ENCODE data around the gene ZNF497. TPM values are rescaled to one million over a fixed set of nuclear protein-coding genes. Genes with fewer than 3 reads are reported as not detected.
A peak's percentile ranks its signal among the peaks of the same experiment; 100 is the strongest.

Gene ZNF497
- total and polyA plus RNA-seq, 2 of the 13 experiments (the other 11 are each of a cell fraction or from before 2014, with no cell fraction given) = 1.5 to 1.9 TPM

DNA sequence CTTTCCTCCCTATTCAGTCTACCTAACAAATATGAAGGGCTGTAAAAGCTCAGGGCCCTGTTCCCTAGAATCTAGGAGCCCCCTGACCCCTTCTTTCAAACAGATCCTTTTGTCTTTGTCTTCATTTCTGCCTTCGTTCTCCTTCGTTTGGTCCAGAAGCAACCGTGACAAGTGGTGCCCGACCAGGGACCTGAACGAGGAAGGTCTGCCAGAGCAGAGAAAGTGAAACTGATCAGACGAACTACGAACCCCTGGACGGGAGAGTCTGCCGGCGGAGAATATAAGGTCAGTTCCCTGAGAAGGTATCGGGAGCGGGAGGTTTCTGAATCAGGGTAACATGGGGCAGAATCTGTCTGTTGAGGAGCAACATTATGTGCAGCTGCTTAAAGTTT lies 56.6 kb downstream of the ZNF497 start (continued):
- TF ChIP-seq, protein P1, sequence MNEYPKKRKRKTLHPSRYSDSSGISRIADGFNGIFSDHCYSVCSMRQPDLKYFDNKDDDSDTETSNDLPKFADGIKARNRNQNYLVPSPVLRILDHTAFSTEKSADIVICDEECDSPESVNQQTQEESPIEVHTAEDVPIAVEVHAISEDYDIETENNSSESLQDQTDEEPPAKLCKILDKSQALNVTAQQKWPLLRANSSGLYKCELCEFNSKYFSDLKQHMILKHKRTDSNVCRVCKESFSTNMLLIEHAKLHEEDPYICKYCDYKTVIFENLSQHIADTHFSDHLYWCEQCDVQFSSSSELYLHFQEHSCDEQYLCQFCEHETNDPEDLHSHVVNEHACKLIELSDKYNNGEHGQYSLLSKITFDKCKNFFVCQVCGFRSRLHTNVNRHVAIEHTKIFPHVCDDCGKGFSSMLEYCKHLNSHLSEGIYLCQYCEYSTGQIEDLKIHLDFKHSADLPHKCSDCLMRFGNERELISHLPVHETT (CRISPR knock-in tag; conservative IDR thresholded peaks at IDR 0.05) = no peak
- TF ChIP-seq SRY (CRISPR knock-in tag; IDR thresholded peaks at IDR 0.05) (no peak), SIN3B (IDR thresholded peaks at IDR 0.05; ENCODE audit: low read length) (no peak), TP53 (CRISPR knock-in tag; conservative IDR thresholded peaks at IDR 0.05) (no peak), ZNF430 (CRISPR knock-in tag; IDR thresholded peaks at IDR 0.05) (no peak)

DNA sequence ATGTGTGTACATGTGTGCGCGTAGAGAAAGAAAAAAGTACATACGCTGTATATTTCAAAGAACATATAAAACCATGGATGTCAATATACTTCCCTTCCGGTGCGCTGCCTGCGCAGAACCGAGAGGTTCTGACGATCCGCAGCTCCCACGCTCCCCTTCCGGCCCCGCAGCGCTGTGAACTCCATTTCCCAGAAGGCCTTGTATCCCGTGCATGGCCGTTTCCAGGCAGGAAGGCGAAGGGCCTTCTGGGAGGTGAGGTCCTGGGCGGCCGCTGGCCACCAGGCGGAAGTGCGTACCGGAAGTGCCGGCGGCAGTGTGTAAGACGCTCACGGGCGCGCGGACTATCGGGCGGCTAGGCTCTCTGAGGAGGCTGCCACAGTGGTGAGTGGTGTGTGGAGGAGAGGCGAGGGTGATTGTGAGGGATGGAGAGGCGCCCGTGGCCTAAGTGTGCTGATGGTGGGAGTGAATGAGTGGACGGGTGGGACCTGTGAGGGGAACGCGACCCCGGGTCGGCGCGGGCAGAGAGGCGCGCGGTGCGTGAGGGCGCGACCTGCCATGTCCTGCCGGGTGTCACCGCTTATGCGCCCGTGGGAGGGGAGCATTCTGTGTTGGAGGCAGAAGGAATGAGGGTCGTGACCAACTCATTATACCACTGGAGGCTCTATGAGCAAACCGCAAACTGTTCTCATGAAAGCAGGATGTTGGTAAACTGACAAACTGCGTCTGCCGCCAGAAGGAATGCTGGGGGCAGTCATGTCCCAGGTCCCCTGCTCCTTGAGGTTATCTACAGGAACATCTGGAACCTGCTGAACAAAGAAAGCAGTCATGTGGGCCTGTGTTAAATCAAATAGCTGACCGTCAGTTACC lies 57.3 kb downstream of the ZNF497 start, which contains the start of gene ERVK3-1:
Gene ERVK3-1, plus strand, starts transcription at position 313 of the 867 bp plus-strand sequence. CDS start 6,792 bp downstream, outside the sequence.
- FAIRE-seq (peak; percentile 95), DNase-seq (ENCODE audit: low spot score) (peak; percentile 96), ATAC-seq (peak; percentile 98)
- Histone ChIP-seq H3K4me2 (ENCODE audit: low read depth, low read length) (peak within 1 kb of the TSS; percentile 84), H2AFZ (ENCODE audit: low read length) (peak within 1 kb of the TSS; percentile 91), H4K20me1 (ENCODE audit: insufficient read depth, low read length) (peaks cover 7% of the 10 kb centered on the region; the same call in 1 of the 2 replicates), H3K4me3 (replicated peaks in 1 of 3; ENCODE audit: insufficient read depth in 1 of 3, low read depth in 2 of 3, low read length in 3 of 3) (peak within 1 kb of the TSS; percentile 83 to 100 (median 97)), H3K27ac (ENCODE audit: extremely low read length, insufficient read depth, low read length) (peak within 1 kb of the TSS; percentile 66), H3K27me3 (ENCODE audit: control insufficient read depth in 1 of 2, insufficient read depth in 2 of 2, low read length in 2 of 2) (no peaks in the 10 kb centered on the region; a peak in 1 of 5 replicates), H3K36me3 (replicated peaks in 1 of 2; ENCODE audit: control insufficient read depth in 1 of 2, insufficient read depth in 2 of 2, low read length in 2 of 2) (peaks cover 14 to 37% of the 10 kb centered on the region in 2 experiments; a peak in 4 of 5 replicates), H3K9me3 (ENCODE audit: low read length) (no peaks in the 10 kb centered on the region), H3K4me1 (ENCODE audit: insufficient read depth, low read length) (peaks cover 26% of the 10 kb centered on the region), H3K79me2 (ENCODE audit: insufficient read depth, low read length) (peaks cover 19% of the 10 kb centered on the region), H3K9ac (ENCODE audit: insufficient read depth, low read depth, low read length) (peak within 1 kb of the TSS; percentile 88)
- in situ Hi-C loops (cut with HindIII; ENCODE audit: extremely low pct_ligation_motif_present, low pct_unique_long_range_greater_than_20kb) (loop anchor here (5.0 kb wide), 1 partner anchor 123 kb away; the partner anchor contains the start of gene ZNF274), intact Hi-C loops (cut with micrococcal nuclease; ENCODE audit: unreplicated experiment) (loop anchor here (1.0 to 5.0 kb wide), 2 partner anchors 27 to 123 kb away; partner anchors contain the start of genes ZNF274 and ZNF8)
- no TSS peak for BruUV-seq (replicated peaks)
- 1% methylated on average over 44 of the region's 55 CpGs for WGBS (ENCODE audit: low lambda C conversion rate)
- CTCF ChIA-PET (ENCODE audit: low intra/inter-chr PET ratio, low total read pairs) = no interaction called here
- POLR2A ChIA-PET = interaction anchor here (0.6 to 1.6 kb wide), 10 partner anchors 12 to 194 kb away, joined by 3 to 10 read pairs (median 3); partner anchors contain the start of genes ZNF274, ZNF497, ZNF544 and ZNF8
- TF ChIP-seq ZNF343 (CRISPR knock-in tag; IDR thresholded peaks at IDR 0.05) (no peak), RXRA (CRISPR knock-in tag; IDR thresholded peaks at IDR 0.05) (peak; percentile 73), EEA1 (CRISPR knock-in tag; IDR thresholded peaks at IDR 0.05; ENCODE audit: borderline replicate concordance) (no peak), GTF2F1 (IDR thresholded peaks at IDR 0.05; ENCODE audit: low read length) (0 out of 2 replicates have a peak, but pooled peaks have one; percentile 39), ZNF34 (CRISPR knock-in tag; IDR thresholded peaks at IDR 0.05; ENCODE audit: borderline replicate concordance) (no peak), ZFYVE20 (CRISPR knock-in tag; IDR thresholded peaks at IDR 0.05; ENCODE audit: borderline replicate concordance, low read depth) (0 out of 2 replicates have a peak, but pooled peaks have one; percentile 62), MIER3 (CRISPR knock-in tag; IDR thresholded peaks at IDR 0.05; ENCODE audit: borderline replicate concordance) (peak; percentile 73; the same call in 1 of the 2 replicates), KDM2A (CRISPR knock-in tag; IDR thresholded peaks at IDR 0.05; ENCODE audit: borderline replicate concordance, low read depth) (peak; percentile 99), ZNF510 (CRISPR knock-in tag; IDR thresholded peaks at IDR 0.05; ENCODE audit: low read depth) (no peak), ZNF180 (CRISPR knock-in tag; IDR thresholded peaks at IDR 0.05; ENCODE audit: borderline replicate concordance, low read depth) (peak; percentile 28; the same call in 1 of the 2 replicates)
- TF ChIP-seq, protein P2, sequence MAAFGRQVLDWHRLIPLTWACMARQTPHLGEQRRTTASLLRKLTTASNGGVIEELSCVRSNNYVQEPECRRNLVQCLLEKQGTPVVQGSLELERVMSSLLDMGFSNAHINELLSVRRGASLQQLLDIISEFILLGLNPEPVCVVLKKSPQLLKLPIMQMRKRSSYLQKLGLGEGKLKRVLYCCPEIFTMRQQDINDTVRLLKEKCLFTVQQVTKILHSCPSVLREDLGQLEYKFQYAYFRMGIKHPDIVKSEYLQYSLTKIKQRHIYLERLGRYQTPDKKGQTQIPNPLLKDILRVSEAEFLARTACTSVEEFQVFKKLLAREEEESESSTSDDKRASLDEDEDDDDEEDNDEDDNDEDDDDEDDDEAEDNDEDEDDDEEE (CRISPR knock-in tag; IDR thresholded peaks at IDR 0.05) = peak; percentile 62; the same call in 1 of the 2 replicates
- TF ChIP-seq, protein P3, sequence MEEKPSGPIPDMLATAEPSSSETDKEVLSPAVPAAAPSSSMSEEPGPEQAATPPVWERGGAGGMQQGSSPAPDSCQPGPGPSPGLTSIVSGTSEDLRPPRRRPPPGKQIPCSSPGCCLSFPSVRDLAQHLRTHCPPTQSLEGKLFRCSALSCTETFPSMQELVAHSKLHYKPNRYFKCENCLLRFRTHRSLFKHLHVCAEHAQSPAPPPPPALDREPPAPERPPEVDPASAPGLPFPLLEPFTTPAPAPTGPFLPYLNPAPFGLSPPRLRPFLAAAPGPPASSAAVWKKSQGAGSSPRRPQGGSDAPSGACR (CRISPR knock-in tag; IDR thresholded peaks at IDR 0.05) = no peak
